Measurements from ENCODE around the gene PRKAG2. TPM values are rescaled to one million over a fixed set of nuclear protein-coding genes. Genes with fewer than 3 reads are reported as not detected.

The PRKAG2 gene
- total RNA-seq, 1 donor from 2014 or later = 35.4 TPM

DNA sequence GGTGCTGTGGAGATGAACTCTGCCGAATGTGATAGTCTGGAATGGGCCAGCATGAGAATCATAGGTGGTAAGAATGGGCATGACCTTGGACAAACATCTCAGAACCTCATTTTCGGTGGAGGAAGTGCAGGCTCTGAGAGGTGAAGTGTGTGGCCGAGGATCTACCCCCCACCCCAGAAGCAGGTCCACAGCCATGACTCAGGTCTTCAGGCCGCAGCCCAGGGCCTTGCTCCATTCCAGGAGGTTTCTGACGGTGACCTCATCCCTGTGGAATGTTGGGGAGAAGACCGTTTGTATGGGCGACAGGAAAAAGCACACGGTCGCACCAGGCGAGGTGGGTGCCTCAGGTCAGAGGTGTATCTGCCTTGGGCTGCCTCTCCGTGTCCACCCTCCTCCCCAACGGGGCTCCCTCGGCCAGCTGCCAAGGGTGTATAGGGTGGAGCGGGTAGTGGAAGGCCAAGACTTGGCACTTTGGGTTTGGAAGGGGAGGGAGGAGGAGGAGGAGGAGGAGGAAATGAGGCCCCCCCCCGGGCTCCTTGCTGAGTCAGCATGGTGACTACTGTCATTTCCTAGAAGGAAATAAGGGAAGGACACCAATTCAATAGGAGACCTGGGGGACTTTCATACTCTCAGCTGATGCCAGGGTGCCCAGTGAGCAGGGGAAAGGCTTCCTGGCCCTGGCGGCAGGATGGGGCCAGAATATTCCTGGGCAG is 189.2 kb downstream of the PRKAG2 start:
- Histone ChIP-seq H3K4me3 (no peak overlapping the region), H3K27ac (peak overlapping the region; percentile 54), H3K27me3 (ENCODE audit: low read depth) (no peaks in the 10 kb centered on the region), H3K36me3 (no peaks in the 10 kb centered on the region), H3K9me3 (no peaks in the 10 kb centered on the region), H3K4me1 (peaks cover 32% of the 10 kb centered on the region)
- ATAC-seq (peak; percentile 90 to 94), DNase-seq (peak; percentile 73)
- TF ChIP-seq, protein P1, sequence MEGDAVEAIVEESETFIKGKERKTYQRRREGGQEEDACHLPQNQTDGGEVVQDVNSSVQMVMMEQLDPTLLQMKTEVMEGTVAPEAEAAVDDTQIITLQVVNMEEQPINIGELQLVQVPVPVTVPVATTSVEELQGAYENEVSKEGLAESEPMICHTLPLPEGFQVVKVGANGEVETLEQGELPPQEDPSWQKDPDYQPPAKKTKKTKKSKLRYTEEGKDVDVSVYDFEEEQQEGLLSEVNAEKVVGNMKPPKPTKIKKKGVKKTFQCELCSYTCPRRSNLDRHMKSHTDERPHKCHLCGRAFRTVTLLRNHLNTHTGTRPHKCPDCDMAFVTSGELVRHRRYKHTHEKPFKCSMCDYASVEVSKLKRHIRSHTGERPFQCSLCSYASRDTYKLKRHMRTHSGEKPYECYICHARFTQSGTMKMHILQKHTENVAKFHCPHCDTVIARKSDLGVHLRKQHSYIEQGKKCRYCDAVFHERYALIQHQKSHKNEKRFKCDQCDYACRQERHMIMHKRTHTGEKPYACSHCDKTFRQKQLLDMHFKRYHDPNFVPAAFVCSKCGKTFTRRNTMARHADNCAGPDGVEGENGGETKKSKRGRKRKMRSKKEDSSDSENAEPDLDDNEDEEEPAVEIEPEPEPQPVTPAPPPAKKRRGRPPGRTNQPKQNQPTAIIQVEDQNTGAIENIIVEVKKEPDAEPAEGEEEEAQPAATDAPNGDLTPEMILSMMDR (IDR thresholded peaks at IDR 0.05) = no peak
- intact Hi-C loops (cut with DNase I) = no loop called here

- DNase-seq (no peak), ATAC-seq (no peak)
- intact Hi-C loops (cut with DNase I) = no loop called here
- no peak overlapping the region for H3K4me3 ChIP-seq
- H3K9me3 ChIP-seq = no peaks in the 10 kb centered on the region
- H3K27ac ChIP-seq = peak overlapping the region; percentile 54
- no peaks in the 10 kb centered on the region for H3K27me3 ChIP-seq (ENCODE audit: low read depth)
- H3K36me3 ChIP-seq = no peaks in the 10 kb centered on the region
- TF ChIP-seq, protein P1 (IDR thresholded peaks at IDR 0.05) = no peak
- peaks cover 32% of the 10 kb centered on the region for H3K4me1 ChIP-seq
These were observed 190.1 kb downstream of the PRKAG2 start for GRCh38 chr7:151686826-151687225.

DNA sequence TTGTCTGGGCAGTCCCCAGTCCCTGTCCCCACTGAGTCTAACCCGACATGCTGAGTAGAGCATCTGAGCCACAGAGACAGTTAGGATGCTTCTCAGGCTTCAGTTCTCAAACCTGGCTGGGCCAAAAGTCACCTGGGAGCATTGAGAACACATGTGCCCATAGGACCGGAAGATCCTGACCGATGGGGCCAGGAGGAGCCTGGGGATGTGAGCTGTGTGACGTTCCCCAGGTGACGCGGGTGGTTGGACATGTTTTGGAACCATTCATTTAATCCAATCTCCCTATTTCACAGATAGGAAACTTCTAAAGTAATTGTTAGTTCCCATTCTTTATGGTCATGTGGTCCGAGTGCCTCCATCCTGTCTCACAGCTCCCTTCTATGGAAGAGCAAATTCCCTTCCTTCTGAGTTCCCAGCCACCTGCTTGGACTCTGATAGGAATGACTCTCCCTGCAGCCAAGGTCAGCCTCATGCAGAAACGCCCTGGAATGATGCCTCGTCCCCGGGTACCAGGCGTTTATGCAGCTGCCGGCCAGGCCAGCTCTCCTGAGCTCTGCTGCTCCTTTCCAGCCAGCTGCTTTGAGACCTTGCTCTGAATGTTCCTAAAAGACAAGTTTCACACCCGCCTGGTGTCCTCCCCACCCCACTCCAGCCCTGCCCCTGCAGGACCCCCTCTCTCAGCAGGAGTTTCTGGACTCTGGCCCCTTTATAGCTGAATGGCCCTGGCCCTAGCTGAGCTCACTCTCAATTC is 190.7 kb downstream of the PRKAG2 start:
- ATAC-seq = no peak
- no peak for DNase-seq
- H3K4me1 ChIP-seq = peaks cover 32% of the 10 kb centered on the region

DNA sequence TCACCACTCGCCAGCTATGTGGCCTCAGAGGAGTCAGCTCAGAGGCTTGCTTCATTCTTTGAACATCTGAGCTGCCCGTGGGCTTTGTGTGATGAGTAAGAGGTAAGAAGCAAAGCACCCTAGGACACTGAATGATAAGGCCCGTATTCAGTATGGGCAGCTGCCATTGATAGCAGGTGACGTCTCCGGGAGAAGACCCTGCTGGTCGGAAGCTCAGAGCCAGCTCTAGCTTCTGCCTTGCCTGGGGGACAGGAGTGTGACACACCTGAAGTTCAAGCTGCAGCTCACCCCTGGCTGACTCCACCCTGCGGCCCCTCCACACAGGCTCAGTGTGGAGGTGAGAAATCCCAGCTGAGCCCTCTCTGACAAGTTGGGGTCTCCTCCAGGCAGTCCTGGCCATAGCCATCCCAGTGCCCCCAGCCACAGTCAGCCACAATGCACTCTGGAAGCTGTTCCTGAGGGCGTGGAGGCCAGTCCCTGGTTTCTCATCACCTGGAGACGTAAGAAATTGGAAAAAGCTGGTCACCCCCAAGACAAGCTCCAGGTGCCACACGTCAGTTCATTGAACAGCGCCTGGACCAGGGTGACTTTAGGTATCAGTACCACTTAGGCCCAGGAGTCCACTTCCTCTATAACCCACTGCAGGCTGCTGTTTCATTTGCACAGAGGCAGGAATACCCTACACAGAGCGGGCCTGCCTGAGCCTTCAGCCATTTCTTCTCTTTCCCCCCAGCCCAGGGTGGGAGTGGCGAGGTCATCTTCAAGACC is 192.3 kb downstream of the PRKAG2 start:
- TF ChIP-seq, protein P1 (IDR thresholded peaks at IDR 0.05) = no peak

More for the DNA sequence above, 190.7 kb downstream of the PRKAG2 start:
- TF ChIP-seq, protein P1 (IDR thresholded peaks at IDR 0.05) = no peak
- Histone ChIP-seq H3K36me3 (no peaks in the 10 kb centered on the region), H3K9me3 (no peaks in the 10 kb centered on the region), H3K27me3 (ENCODE audit: low read depth) (no peaks in the 10 kb centered on the region), H3K4me3 (no peak overlapping the region), H3K27ac (no peak overlapping the region)
- intact Hi-C loops (cut with DNase I) = no loop called here

GRCh38 chr7:151683615-151684407 is 193.1 kb downstream of the PRKAG2 start:
- Histone ChIP-seq H3K27ac (no peak overlapping the region), H3K36me3 (no peaks in the 10 kb centered on the region), H3K27me3 (ENCODE audit: low read depth) (no peaks in the 10 kb centered on the region), H3K4me1 (peaks cover 31% of the 10 kb centered on the region), H3K4me3 (no peak overlapping the region), H3K9me3 (no peaks in the 10 kb centered on the region)
- ATAC-seq = no peak
- TF ChIP-seq, protein P1 (IDR thresholded peaks at IDR 0.05) = no peak
- DNase-seq = no peak
- intact Hi-C loops (cut with DNase I) = no loop called here

More for the DNA sequence above, 192.3 kb downstream of the PRKAG2 start:
- DNase-seq (no peak), ATAC-seq (no peak)
- Histone ChIP-seq H3K27ac (no peak overlapping the region), H3K4me1 (peaks cover 30% of the 10 kb centered on the region), H3K4me3 (no peak overlapping the region), H3K36me3 (no peaks in the 10 kb centered on the region), H3K27me3 (ENCODE audit: low read depth) (no peaks in the 10 kb centered on the region), H3K9me3 (no peaks in the 10 kb centered on the region)
- intact Hi-C loops (cut with DNase I) = no loop called here

All from lower lobe of right lung (tissue), 2 donors.